HEK293 (cell line): ENCODE data around the gene CELSR1.

ENCODE experiments used
- CTCF ChIP-seq: fragments of 450-650 bp; formaldehyde crosslinking; IDR thresholded peaks from 2 replicates; pipeline ENCODE4 v1.5.1; 2016; ENCODE audit warnings: missing biosample characterization, missing genetic modification characterization
- INSM2 ChIP-seq: fragments of 450-650 bp; formaldehyde crosslinking; IDR thresholded peaks from 2 replicates; pipeline ENCODE4 v1.5.1; 2016; ENCODE audit warnings: missing biosample characterization, missing genetic modification characterization
- MEIS1 ChIP-seq: sonication (generic); formaldehyde crosslinking; IDR thresholded peaks from 2 replicates; pipeline ENCODE4 v1.8.1; 2022; ENCODE audit warnings: missing genetic modification reagents, mild to moderate bottlenecking, borderline replicate concordance
- PRDM4 ChIP-seq: fragments of 450-650 bp; formaldehyde crosslinking; IDR thresholded peaks from 2 replicates; pipeline ENCODE4 v1.5.1; 2017; ENCODE audit warnings: missing biosample characterization, missing genetic modification characterization
- SP2 ChIP-seq: fragments of 450-650 bp; formaldehyde crosslinking; IDR thresholded peaks from 2 replicates; pipeline ENCODE4 v1.5.1; 2016; ENCODE audit warnings: missing biosample characterization, missing genetic modification characterization
- ZNF121 ChIP-seq: fragments of 450-650 bp; formaldehyde crosslinking; IDR thresholded peaks from 2 replicates; pipeline ENCODE4 v1.5.1; 2016; ENCODE audit warnings: missing biosample characterization, missing genetic modification characterization
- ZNF280D ChIP-seq: fragments of 450-650 bp; formaldehyde crosslinking; IDR thresholded peaks from 2 replicates; pipeline ENCODE4 v1.5.1; 2016; ENCODE audit warnings: missing biosample characterization, missing genetic modification characterization
- ZNF302 ChIP-seq: fragments of 450-650 bp; formaldehyde crosslinking; IDR thresholded peaks from 2 replicates; pipeline ENCODE4 v1.5.1; 2016; ENCODE audit warnings: missing biosample characterization, missing genetic modification characterization, low read depth
- ZNF549 ChIP-seq: fragments of 450-650 bp; IDR thresholded peaks from 2 replicates; pipeline ENCODE4 v1.5.1; 2018; ENCODE audit warnings: missing biosample characterization, missing genetic modification characterization, mild to moderate bottlenecking, inconsistent platforms, moderate library complexity
- ZNF558 ChIP-seq: fragments of 450-650 bp; formaldehyde crosslinking; IDR thresholded peaks from 2 replicates; pipeline ENCODE4 v1.5.1; 2016; ENCODE audit warnings: missing biosample characterization, missing genetic modification characterization

GRCh38 chr22:46432164-46433068 is 105.0 kb downstream of the CELSR1 start:
- TF ChIP-seq INSM2 (no peak), CTCF (tag by site-specific recombination) (no peak), ZNF549 (tag by site-specific recombination) (no peak), MEIS1 (CRISPR knock-in tag) (no peak), ZNF280D (tag by site-specific recombination) (no peak), PRDM4 (tag by site-specific recombination) (no peak), ZNF302 (tag by site-specific recombination) (no peak), SP2 (tag by site-specific recombination) (no peak), ZNF558 (tag by site-specific recombination) (no peak), ZNF121 (no peak)
